ENCODE data around the gene PTH2R.
"Not testable (repeated sequence)": the region's sequence is repeated elsewhere in the genome, so short reads cannot be mapped to it uniquely, and the experiment has no call there.

The PTH2R gene

GRCh38 chr2:208509586-208509985 lies 103.0 kb downstream of the PTH2R start:
- ATAC-seq (ENCODE audit: low read depth) (no peak), DNase-seq (ENCODE audit: low spot score) (no peak)
- H3K27ac ChIP-seq (ENCODE audit: poor library complexity, severe bottlenecking), result no peak overlapping the region
- no peak overlapping the region for H3K4me3 ChIP-seq (ENCODE audit: severe bottlenecking)
- no peaks in the 10 kb centered on the region for H3K36me3 ChIP-seq (ENCODE audit: low read depth)
- no peaks in the 10 kb centered on the region for H3K27me3 ChIP-seq (ENCODE audit: insufficient read depth, poor library complexity, severe bottlenecking)
- H3K9me3 ChIP-seq (ENCODE audit: severe bottlenecking), result no peaks in the 10 kb centered on the region
- TF ChIP-seq CTCF (IDR thresholded peaks at IDR 0.05; ENCODE audit: poor library complexity, severe bottlenecking), result no peak
- no peaks in the 10 kb centered on the region for H3K4me1 ChIP-seq (ENCODE audit: insufficient read depth, poor library complexity, severe bottlenecking)

- ATAC-seq (ENCODE audit: low read depth) (no peak), DNase-seq (ENCODE audit: low spot score) (no peak)
- no peaks in the 10 kb centered on the region for H3K27me3 ChIP-seq (ENCODE audit: insufficient read depth, poor library complexity, severe bottlenecking)
These were observed 104.4 kb downstream of the PTH2R start for GRCh38 chr2:208511016-208511415.

GRCh38 chr2:208511573-208511972 lies 105.0 kb downstream of the PTH2R start:
- Histone ChIP-seq H3K36me3 (ENCODE audit: low read depth) (no peaks in the 10 kb centered on the region), H3K27ac (ENCODE audit: poor library complexity, severe bottlenecking) (no peak overlapping the region), H3K9me3 (ENCODE audit: severe bottlenecking) (no peaks in the 10 kb centered on the region), H3K27me3 (ENCODE audit: insufficient read depth, poor library complexity, severe bottlenecking) (no peaks in the 10 kb centered on the region), H3K4me1 (ENCODE audit: insufficient read depth, poor library complexity, severe bottlenecking) (no peaks in the 10 kb centered on the region), H3K4me3 (ENCODE audit: severe bottlenecking) (no peak overlapping the region)
- TF ChIP-seq CTCF (IDR thresholded peaks at IDR 0.05; ENCODE audit: poor library complexity, severe bottlenecking), result no peak
- no peak for ATAC-seq (ENCODE audit: low read depth)
- DNase-seq (ENCODE audit: low spot score), result no peak

More at GRCh38 chr2:208511016-208511415, 104.4 kb downstream of the PTH2R start:
- H3K27ac ChIP-seq (ENCODE audit: poor library complexity, severe bottlenecking), result no peak overlapping the region
- TF ChIP-seq CTCF (IDR thresholded peaks at IDR 0.05; ENCODE audit: poor library complexity, severe bottlenecking), result no peak
- H3K36me3 ChIP-seq (ENCODE audit: low read depth), result no peaks in the 10 kb centered on the region
- no peak overlapping the region for H3K4me3 ChIP-seq (ENCODE audit: severe bottlenecking)
- no peaks in the 10 kb centered on the region for H3K9me3 ChIP-seq (ENCODE audit: severe bottlenecking)
- no peaks in the 10 kb centered on the region for H3K4me1 ChIP-seq (ENCODE audit: insufficient read depth, poor library complexity, severe bottlenecking)

- H3K27me3 ChIP-seq (ENCODE audit: insufficient read depth, poor library complexity, severe bottlenecking), result no peaks in the 10 kb centered on the region
- H3K9me3 ChIP-seq (ENCODE audit: severe bottlenecking), result no peaks in the 10 kb centered on the region
- H3K4me1 ChIP-seq (ENCODE audit: insufficient read depth, poor library complexity, severe bottlenecking), result no peaks in the 10 kb centered on the region
- no peaks in the 10 kb centered on the region for H3K36me3 ChIP-seq (ENCODE audit: low read depth)
- no peak overlapping the region for H3K27ac ChIP-seq (ENCODE audit: poor library complexity, severe bottlenecking)
- DNase-seq (ENCODE audit: low spot score) (no peak), ATAC-seq (ENCODE audit: low read depth) (no peak)
- no peak for TF ChIP-seq CTCF (IDR thresholded peaks at IDR 0.05; ENCODE audit: poor library complexity, severe bottlenecking)
- no peak overlapping the region for H3K4me3 ChIP-seq (ENCODE audit: severe bottlenecking)
These were observed 108.5 kb downstream of the PTH2R start for GRCh38 chr2:208515099-208515498.

- not testable (repeated sequence) for H3K36me3 ChIP-seq (ENCODE audit: low read depth); H3K27me3 ChIP-seq (ENCODE audit: insufficient read depth, poor library complexity, severe bottlenecking); H3K9me3 ChIP-seq (ENCODE audit: severe bottlenecking); H3K4me1 ChIP-seq (ENCODE audit: insufficient read depth, poor library complexity, severe bottlenecking); H3K27ac ChIP-seq (ENCODE audit: poor library complexity, severe bottlenecking); DNase-seq (ENCODE audit: low spot score); H3K4me3 ChIP-seq (ENCODE audit: severe bottlenecking); ATAC-seq (ENCODE audit: low read depth)
These were observed 116.5 kb downstream of the PTH2R start for GRCh38 chr2:208523069-208523468.

GRCh38 chr2:208525165-208525564 lies 118.6 kb downstream of the PTH2R start:
- DNase-seq (ENCODE audit: low spot score); H3K36me3 ChIP-seq (ENCODE audit: low read depth); H3K4me3 ChIP-seq (ENCODE audit: severe bottlenecking); H3K27ac ChIP-seq (ENCODE audit: poor library complexity, severe bottlenecking); H3K9me3 ChIP-seq (ENCODE audit: severe bottlenecking); H3K4me1 ChIP-seq (ENCODE audit: insufficient read depth, poor library complexity, severe bottlenecking); H3K27me3 ChIP-seq (ENCODE audit: insufficient read depth, poor library complexity, severe bottlenecking); ATAC-seq (ENCODE audit: low read depth): not testable (repeated sequence)

All from RWPE2 (cell line).